Endodermal cell (in vitro differentiated cells): ENCODE results near the gene FGL2. TPM values are rescaled to one million over a fixed set of nuclear protein-coding genes. Genes with fewer than 3 reads are reported as not detected.

Source experiments
- DNase-seq: peaks from one replicate; pipeline ENCODE4 v3.0.0-alpha.2; 2017
- H3K27ac ChIP-seq: 2 replicates; pipeline ENCODE4 v1.5.1; 2013; ENCODE audit warnings: mild to moderate bottlenecking, low read depth, low read length, moderate library complexity
- H3K27me3 ChIP-seq: 2 replicates; pipeline ENCODE4 v1.6.1; 2013; ENCODE audit warnings: mild to moderate bottlenecking, low read length, moderate library complexity; ENCODE audit not compliant: insufficient read depth, control insufficient read depth, poor library complexity, severe bottlenecking
- H3K36me3 ChIP-seq: 2 replicates; pipeline ENCODE4 v1.7.0; 2013; ENCODE audit warnings: mild to moderate bottlenecking, low read length, moderate library complexity; ENCODE audit not compliant: control insufficient read depth, insufficient read depth
- H3K4me1 ChIP-seq: one replicate; pipeline ENCODE4 v1.7.0; 2013; ENCODE audit warnings: low read length; ENCODE audit not compliant: control insufficient read depth, insufficient read depth
- H3K4me3 ChIP-seq: 2 replicates; pipeline ENCODE4 v1.5.1; 2013; ENCODE audit warnings: mild to moderate bottlenecking, low read length, moderate library complexity
- H3K9ac ChIP-seq: 2 replicates; pipeline ENCODE4 v1.6.1; 2013; ENCODE audit warnings: mild to moderate bottlenecking, low read length, moderate library complexity; ENCODE audit not compliant: poor library complexity, severe bottlenecking; ENCODE audit errors: extremely low read depth
- H3K9me3 ChIP-seq: 2 replicates; pipeline ENCODE4 v1.6.1; 2013; ENCODE audit warnings: mild to moderate bottlenecking, low read length, moderate library complexity; ENCODE audit not compliant: control insufficient read depth
- H3K27ac Mint-ChIP-seq: 2 replicates; pipeline ENCODE4 v1.8.0; 2020; ENCODE audit warnings: mixed read lengths
- H3K27me3 Mint-ChIP-seq: 2 replicates; pipeline ENCODE4 v1.8.0; 2021; ENCODE audit warnings: mild to moderate bottlenecking, mixed read lengths; ENCODE audit not compliant: insufficient read depth
- H3K36me3 Mint-ChIP-seq: 2 replicates; pipeline ENCODE4 v1.8.0; 2020; ENCODE audit warnings: low read depth, mixed read lengths
- H3K4me1 Mint-ChIP-seq: 2 replicates; pipeline ENCODE4 v1.8.0; 2020; ENCODE audit warnings: mixed read lengths
- H3K4me3 Mint-ChIP-seq: 2 replicates; pipeline ENCODE4 v1.8.0; 2020; ENCODE audit warnings: mild to moderate bottlenecking, moderate library complexity, mixed read lengths
- H3K9me3 Mint-ChIP-seq: 2 replicates; pipeline ENCODE4 v1.8.0; 2020; ENCODE audit warnings: mild to moderate bottlenecking, mixed read lengths
- CTCF ChIP-seq: fragments of 200-600 bp; sonication (generic); conservative IDR thresholded peaks from 2 replicates; pipeline ENCODE4 v1.5.0; 2021; ENCODE audit warnings: antibody characterized with exemption, mild to moderate bottlenecking
- WGBS, 2 experiments: methylation state at CpG; one replicate each; pipeline versions ENCODE4 v1.1.5 to v1.1.7; 2013; ENCODE audit warnings: missing lambda C conversion rate in 2 of 2, mixed read lengths in 1 of 2; ENCODE audit not compliant: insufficient coverage in 1 of 2, insufficient read length in 1 of 2; 5-methylcytosine and 5-hydroxymethylcytosine counted together
- total RNA-seq, 2 donors: library from RNA; stranded (reverse); fragmentation: NEBNext Ultra II Directional in 1 of 2; extraction: Animal tissue kit (Norgen Biotek cat#: 25700) in 1 of 2; gene quantifications; 2 replicates in 1 of 2; 3 replicates in 1 of 2; pipeline ENCODE4 v1.2.1, GENCODE V29; 2021

The FGL2 gene
- total RNA-seq, 2 donors from 2014 or later, result not detected

DNA sequence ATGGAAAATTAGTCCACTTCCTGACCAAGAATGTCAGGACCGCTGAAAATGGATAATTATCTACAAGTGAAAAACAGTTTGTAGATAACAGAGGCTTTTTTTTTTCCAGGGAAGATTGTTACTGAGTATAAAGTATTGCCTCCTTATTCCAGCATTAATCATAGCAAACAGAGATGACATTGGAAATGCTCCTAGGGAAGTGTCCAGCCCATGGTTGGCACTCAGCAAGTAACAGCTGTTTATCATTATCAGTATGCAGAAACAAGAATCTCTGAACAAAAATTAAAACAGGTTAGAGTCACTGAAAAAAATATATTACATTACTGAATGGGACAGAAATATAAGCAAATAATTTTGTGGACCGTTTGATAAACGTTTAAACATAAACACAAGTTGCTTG is 14.6 kb downstream of the FGL2 start:
- Mint-ChIP-seq H3K9me3 (no peaks in the 10 kb centered on the region), H3K4me1 (no peaks in the 10 kb centered on the region), H3K36me3 (no peaks in the 10 kb centered on the region), H3K27me3 (no peaks in the 10 kb centered on the region), H3K4me3 (no peak overlapping the region), H3K27ac (no peak overlapping the region)
- no peak overlapping the region for H3K27ac ChIP-seq
- no peaks in the 10 kb centered on the region for H3K9me3 ChIP-seq
- no peak overlapping the region for H3K4me3 ChIP-seq
- no peak for DNase-seq
- 83 to 89% methylated on average over 3 of the region's 3 CpGs for WGBS, 2 experiments
- H3K36me3 ChIP-seq, result no peaks in the 10 kb centered on the region
- H3K9ac ChIP-seq, result no peak overlapping the region
- H3K27me3 ChIP-seq, result no peaks in the 10 kb centered on the region
- no peak for TF ChIP-seq CTCF
- H3K4me1 ChIP-seq, result no peaks in the 10 kb centered on the region

DNA sequence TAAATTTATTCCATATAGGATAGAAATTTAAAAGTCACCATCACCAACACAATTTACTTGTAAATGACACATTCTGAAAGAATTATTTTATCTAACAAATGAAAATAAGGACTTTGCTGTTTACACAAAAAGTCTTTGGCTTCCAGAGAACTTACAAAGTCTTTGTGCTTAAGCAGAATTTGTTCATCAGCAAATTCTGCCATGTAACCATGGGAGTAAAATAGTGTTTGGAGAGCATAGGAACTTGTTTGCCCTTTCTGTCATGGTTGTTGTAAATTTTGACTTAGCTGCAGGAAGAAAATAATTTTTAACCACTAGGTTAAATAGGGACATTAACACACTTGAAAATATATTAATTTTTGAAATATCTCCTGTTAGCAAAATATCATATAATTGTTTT is 15.2 kb downstream of the FGL2 start:
- Mint-ChIP-seq H3K4me3 (no peak overlapping the region), H3K4me1 (no peaks in the 10 kb centered on the region), H3K9me3 (no peaks in the 10 kb centered on the region), H3K27ac (no peak overlapping the region), H3K27me3 (no peaks in the 10 kb centered on the region), H3K36me3 (no peaks in the 10 kb centered on the region)
- Histone ChIP-seq H3K4me1 (no peaks in the 10 kb centered on the region), H3K4me3 (no peak overlapping the region), H3K27me3 (no peaks in the 10 kb centered on the region), H3K27ac (no peak overlapping the region), H3K9ac (no peak overlapping the region), H3K36me3 (no peaks in the 10 kb centered on the region), H3K9me3 (no peaks in the 10 kb centered on the region)
- no peak for TF ChIP-seq CTCF
- DNase-seq, result no peak

DNA sequence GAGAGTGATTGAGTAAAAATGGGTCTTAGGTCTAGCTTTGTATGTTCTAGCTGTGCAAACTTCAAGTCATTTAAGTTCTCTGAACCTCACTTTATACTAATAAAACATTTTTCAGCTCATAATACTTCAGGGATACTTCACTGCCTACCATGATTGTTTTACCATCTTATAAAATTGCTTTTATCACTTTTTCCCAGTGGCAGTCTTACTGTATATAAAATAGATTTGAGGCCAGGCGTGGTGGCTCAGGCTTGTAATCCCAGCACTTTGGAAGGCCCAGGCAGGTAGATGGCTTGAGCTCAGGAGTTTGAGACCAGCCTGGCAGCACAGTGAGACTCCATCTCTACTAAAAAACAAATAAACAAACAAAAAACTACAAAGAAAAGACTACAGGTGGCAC is 17.4 kb downstream of the FGL2 start:
- Mint-ChIP-seq H3K4me3 (no peak overlapping the region), H3K27ac (no peak overlapping the region), H3K27me3 (no peaks in the 10 kb centered on the region), H3K9me3 (no peaks in the 10 kb centered on the region), H3K36me3 (no peaks in the 10 kb centered on the region), H3K4me1 (no peaks in the 10 kb centered on the region)
- H3K36me3 ChIP-seq, result no peaks in the 10 kb centered on the region
- H3K27ac ChIP-seq, result no peak overlapping the region
- no peaks in the 10 kb centered on the region for H3K9me3 ChIP-seq
- no peak overlapping the region for H3K4me3 ChIP-seq
- no peak overlapping the region for H3K9ac ChIP-seq
- no peak for TF ChIP-seq CTCF
- H3K27me3 ChIP-seq, result no peaks in the 10 kb centered on the region
- no peaks in the 10 kb centered on the region for H3K4me1 ChIP-seq
- DNase-seq, result no peak
- WGBS, 2 experiments, result 97% methylated on average over 1 of the region's 1 CpG; no CpG with 5 or more reads in 1 of the 2 experiments
